Brain microvascular endothelial cell (primary cell): Measurements from ENCODE around the gene CATSPERB.
"Not testable (repeated sequence)": the region's sequence is repeated elsewhere in the genome, so short reads cannot be mapped to it uniquely, and the experiment has no call there.

Experiments used
- DNase-seq: peaks from one replicate; pipeline ENCODE4 v3.0.0-alpha.2; 2020
- H3K27ac ChIP-seq: fragments of 250-450 bp; sonication (Bioruptor Pico); 2 replicates; pipeline ENCODE4 v1.5.1; 2020; ENCODE audit warnings: mild to moderate bottlenecking, moderate library complexity
- H3K27me3 ChIP-seq: fragments of 250-450 bp; sonication (Bioruptor Pico); replicated peaks from 2 replicates; pipeline ENCODE4 v1.5.1; 2020; ENCODE audit warnings: mild to moderate bottlenecking
- H3K36me3 ChIP-seq: fragments of 250-450 bp; sonication (Bioruptor Pico); replicated peaks from 2 replicates; pipeline ENCODE4 v1.5.1; 2020; ENCODE audit warnings: mild to moderate bottlenecking
- H3K4me3 ChIP-seq: 2 replicates; pipeline ENCODE4 v1.5.1; 2011; ENCODE audit warnings: low read depth, mild to moderate bottlenecking, control low read depth, low read length, moderate library complexity
- CTCF ChIP-seq: IDR thresholded peaks from 2 replicates; pipeline ENCODE4 v1.5.1; 2011; ENCODE audit warnings: low read depth, mild to moderate bottlenecking, moderate library complexity, low read length, control low read depth, inconsistent platforms; ENCODE audit errors: missing control alignments
- in situ Hi-C: cut with HindIII; loops from 2 replicates; pipeline ENCODE4 v1.10.0; 2017; ENCODE audit warnings: low sequenced_read_pairs, low pct_ligation_motif_present

CATSPERB gene

GRCh38 chr14:91606851-91607250, 125.0 kb downstream of the CATSPERB start:
- no peak overlapping the region for H3K4me3 ChIP-seq
- no peak for TF ChIP-seq CTCF
- no peaks in the 10 kb centered on the region for H3K36me3 ChIP-seq
- DNase-seq: no peak
- in situ Hi-C loops: no loop called here
- H3K27ac ChIP-seq: no peak overlapping the region
- no peaks in the 10 kb centered on the region for H3K27me3 ChIP-seq

GRCh38 chr14:91604611-91605010, 127.3 kb downstream of the CATSPERB start:
- in situ Hi-C loops, H3K36me3 ChIP-seq, H3K4me3 ChIP-seq, H3K27me3 ChIP-seq, H3K27ac ChIP-seq, DNase-seq: not testable (repeated sequence)

GRCh38 chr14:91599994-91600393, 131.9 kb downstream of the CATSPERB start:
- no peaks in the 10 kb centered on the region for H3K27me3 ChIP-seq
- in situ Hi-C loops: no loop called here
- H3K4me3 ChIP-seq: no peak overlapping the region
- no peak for TF ChIP-seq CTCF
- H3K36me3 ChIP-seq: no peaks in the 10 kb centered on the region
- DNase-seq: no peak
- H3K27ac ChIP-seq: no peak overlapping the region

GRCh38 chr14:91595736-91596135, 136.2 kb downstream of the CATSPERB start:
- no peak for TF ChIP-seq CTCF
- in situ Hi-C loops: no loop called here
- H3K27me3 ChIP-seq: no peaks in the 10 kb centered on the region
- H3K4me3 ChIP-seq: no peak overlapping the region
- no peak for DNase-seq
- H3K36me3 ChIP-seq: no peaks in the 10 kb centered on the region
- no peak overlapping the region for H3K27ac ChIP-seq

GRCh38 chr14:91593957-91594356, 137.9 kb downstream of the CATSPERB start:
- H3K27ac ChIP-seq, in situ Hi-C loops, DNase-seq, H3K27me3 ChIP-seq, H3K36me3 ChIP-seq, H3K4me3 ChIP-seq: not testable (repeated sequence)

- Histone ChIP-seq H3K27ac (no peak overlapping the region), H3K36me3 (no peaks in the 10 kb centered on the region), H3K27me3 (no peaks in the 10 kb centered on the region), H3K4me3 (no peak overlapping the region)
- no peak for DNase-seq
- in situ Hi-C loops: no loop called here
- TF ChIP-seq CTCF: no peak
Observed at GRCh38 chr14:91586410-91586809, 145.5 kb downstream of the CATSPERB start.

- H3K4me3 ChIP-seq: no peak overlapping the region
- no peaks in the 10 kb centered on the region for H3K36me3 ChIP-seq
- H3K27me3 ChIP-seq: no peaks in the 10 kb centered on the region
- TF ChIP-seq CTCF: no peak
- H3K27ac ChIP-seq: no peak overlapping the region
- in situ Hi-C loops: no loop called here
- DNase-seq: no peak
Observed at GRCh38 chr14:91585856-91586255, 146.0 kb downstream of the CATSPERB start.
